GM18499 (cell line): ENCODE results near the gene SLC16A6.
"Not testable (repeated sequence)": the region's sequence is repeated elsewhere in the genome, so short reads cannot be mapped to it uniquely, and the experiment has no call there.

Experiments
- ATAC-seq: cut with Tn5 transposase; IDR thresholded peaks from one replicate; pipeline ENCODE4 v1.9.1; 2021; ENCODE audit warnings: moderate number of reproducible peaks; ENCODE audit not compliant: insufficient read depth, unreplicated experiment

SLC16A6 gene

GRCh38 chr17:68255151-68255550 is 35.8 kb downstream of the SLC16A6 start:
- no peak for ATAC-seq

DNA sequence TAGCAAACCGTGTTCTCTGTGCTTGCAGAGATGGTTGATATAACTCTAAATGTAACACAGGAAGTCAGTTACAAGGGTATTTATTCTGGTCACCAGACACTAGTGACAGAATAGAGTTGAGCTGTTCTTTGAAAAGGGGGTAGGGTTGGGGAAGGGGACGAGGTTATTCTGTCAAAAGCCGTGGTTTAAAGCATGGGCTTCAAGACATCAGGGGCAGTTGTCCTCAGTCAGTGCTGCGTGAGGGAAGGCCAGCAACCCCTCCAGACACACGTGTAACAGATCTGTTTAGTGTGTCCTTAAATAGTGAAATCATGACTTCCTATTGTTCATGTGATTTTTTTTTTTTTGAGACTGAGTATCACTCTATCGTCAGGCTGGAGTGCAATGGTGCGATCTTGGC is 37.5 kb downstream of the SLC16A6 start:
- not testable (repeated sequence) for ATAC-seq

DNA sequence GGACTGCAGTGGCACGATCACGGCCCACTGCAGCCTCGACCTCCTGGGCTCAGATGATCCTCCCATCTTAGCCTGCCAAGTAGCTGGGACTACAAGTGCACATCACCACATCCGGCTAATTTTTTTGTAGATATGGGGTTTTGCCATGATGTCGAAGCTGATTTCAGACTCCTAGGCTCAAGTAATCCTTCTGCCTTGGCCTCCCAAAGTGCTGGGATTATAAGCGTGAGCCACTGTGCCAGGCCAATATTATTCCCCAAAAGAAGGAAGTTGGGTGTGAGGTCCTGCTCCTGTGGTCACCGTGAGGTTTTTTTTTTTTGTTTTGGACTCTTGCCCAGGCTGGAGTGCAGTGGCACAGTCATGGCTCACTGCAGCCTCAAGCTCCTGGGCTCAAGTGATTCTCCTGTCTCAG is 41.6 kb downstream of the SLC16A6 start:
- no peak for ATAC-seq

GRCh38 chr17:68248891-68249290 is 42.0 kb downstream of the SLC16A6 start:
- no peak for ATAC-seq

GRCh38 chr17:68248199-68248825 is 42.6 kb downstream of the SLC16A6 start:
- ATAC-seq: no peak

DNA sequence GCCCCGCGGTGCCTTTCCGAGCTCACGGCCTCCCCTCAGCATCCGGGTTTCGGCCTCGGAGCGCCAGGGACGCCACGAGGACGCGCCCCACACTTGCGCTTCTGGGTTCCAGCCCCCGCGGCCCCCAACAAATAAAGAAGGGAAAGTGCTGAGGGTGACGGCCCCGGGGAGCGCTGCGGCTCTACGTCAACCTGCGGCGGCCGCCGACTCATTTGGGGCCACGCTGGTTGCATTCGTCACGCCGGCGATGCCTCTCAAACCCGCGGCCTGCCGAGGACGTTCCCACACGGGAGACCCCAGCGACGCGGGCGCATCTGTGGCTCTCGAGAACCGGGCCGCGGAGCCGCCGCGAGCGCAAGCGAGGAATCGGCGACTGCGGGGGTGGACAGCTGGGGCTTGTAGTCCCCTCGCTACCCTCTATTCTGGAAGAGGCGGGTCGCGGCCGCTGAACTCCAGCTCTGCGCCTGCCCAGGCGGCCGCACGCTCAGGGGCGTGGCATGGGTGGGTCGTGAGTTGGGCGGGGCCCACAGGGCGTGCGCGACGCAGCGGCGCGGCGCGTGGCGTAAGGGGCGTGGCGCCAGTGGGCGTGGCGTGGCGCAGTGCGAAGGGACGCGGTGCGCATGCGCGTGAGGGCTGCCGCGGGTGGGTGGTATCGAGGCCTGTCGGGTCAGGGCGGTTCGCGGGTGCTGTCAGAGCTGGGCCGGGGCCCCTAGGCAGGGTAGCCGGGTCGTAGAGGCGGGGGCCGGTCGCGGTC is 43.3 kb downstream of the SLC16A6 start, which contains the start of gene AMZ2:
Gene AMZ2 (plus strand): TSS at position 599 of the 754 bp plus-strand sequence. CDS start 2,145 bp downstream, outside the sequence.
- peak; percentile 72 for ATAC-seq

DNA sequence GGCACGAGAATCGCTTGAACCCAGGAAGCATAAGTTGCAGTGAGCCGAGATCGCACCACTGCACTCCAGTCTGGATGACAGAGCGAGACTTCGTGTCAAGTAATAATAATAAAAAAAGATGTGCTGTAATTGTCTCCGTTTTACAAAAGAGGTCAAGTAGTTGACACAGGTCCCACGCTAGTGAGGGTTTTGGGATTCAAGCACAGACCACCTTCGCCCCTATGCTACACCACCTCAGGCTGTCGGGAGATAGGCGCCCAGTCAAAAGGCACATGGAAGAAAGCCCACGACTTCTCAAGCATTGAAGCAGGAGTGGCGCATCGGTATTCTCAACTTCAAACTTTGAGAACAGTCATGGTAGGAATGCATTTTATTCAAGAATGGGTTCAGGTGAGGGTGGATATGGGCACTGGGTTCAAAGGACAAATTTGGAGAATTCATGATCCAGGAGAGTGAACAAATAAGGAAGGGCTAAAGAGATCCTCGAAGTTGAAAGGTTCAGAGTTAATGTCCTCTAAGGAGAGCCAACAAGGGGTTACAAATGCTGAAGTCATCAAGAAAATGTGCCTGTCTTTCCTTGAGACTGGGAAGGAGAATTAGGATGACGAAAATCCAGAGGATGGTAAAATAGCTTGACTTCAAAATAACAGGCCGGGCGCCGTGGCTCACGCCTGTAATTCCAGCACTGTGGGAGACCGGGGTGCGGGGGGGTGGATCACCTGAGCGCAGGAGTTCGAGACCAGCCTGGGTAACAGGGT is 44.5 kb downstream of the SLC16A6 start:
- no peak for ATAC-seq

DNA sequence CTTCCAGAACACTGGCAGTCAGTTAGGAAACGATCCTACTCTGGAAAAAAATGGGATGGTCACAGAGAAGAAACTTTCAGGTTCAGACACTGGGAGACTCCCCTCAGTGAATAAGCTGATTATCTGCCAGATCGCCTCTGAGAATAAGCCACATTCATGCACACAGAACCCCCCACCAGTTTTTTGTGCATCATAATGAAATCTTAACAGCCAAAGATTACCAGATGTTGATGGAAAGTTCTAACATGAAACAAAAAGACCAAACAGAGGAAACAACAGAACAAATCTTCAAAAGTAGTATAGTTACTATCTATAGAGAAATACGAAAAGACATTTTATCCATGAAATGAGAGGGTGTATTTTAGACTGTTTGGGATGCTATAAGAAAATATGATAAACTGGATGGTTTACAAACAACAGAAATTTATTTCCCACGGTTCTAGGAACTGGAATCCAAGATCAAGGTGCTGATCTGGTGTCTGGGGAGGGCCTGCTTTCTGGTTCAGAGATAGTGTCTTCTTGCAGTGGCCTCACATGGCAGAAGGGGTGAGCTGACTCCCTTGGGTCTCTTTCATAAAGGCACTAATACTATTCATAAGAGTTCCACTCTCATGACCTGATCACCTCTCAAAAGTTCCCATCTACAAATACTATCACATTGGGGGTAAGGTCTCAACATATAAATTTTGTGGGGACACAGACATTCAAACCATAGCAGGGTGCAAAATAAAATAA is 51.1 kb downstream of the SLC16A6 start:
- ATAC-seq: no peak

DNA sequence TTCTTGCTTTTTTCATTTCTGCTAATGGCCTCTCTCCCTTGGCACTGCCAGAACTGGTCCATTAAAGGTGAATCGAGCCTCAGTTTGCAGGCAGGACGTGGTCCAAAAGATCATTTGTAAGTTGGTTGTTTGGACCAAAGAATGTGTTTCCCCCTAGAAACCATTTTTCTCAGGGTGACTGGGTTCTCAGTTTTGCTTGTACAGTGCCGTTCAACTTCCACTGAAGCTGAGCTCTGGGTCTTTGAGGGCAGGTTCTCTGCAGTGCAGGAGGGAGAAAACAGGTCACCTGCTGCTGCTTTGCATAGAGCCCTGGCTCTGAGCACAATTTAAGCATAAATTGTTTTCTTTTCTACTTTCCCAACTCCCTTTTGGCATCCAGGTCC is 52.1 kb downstream of the SLC16A6 start:
- no peak for ATAC-seq

GRCh38 chr17:68238164-68238870 is 52.6 kb downstream of the SLC16A6 start:
- peak; percentile 7 for ATAC-seq

- peak; percentile 39 for ATAC-seq
Measured at GRCh38 chr17:68237369-68238163, 53.4 kb downstream of the SLC16A6 start.

DNA sequence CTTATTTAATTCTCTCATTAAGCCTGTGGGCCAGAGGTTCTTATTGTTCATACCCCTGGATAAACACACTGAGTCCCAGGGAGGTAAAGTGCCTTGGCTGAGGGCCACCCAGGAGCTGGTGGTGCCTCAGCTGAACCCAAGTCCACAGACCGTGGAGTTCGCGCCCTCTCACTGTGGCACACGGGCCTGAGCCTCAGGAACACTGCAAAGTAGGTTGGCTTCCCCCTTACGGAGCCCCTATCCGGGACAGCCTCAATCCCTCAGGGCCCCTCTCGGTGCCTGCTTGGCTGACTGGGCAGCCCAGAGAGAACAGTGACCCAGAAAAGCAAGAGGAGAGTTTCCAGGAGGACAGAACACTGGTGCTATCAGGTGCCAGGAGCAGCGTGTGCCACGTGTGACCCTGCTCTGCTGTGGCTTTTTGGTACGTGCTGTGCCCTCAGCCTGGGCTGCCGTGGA is 55.6 kb downstream of the SLC16A6 start:
- not testable (repeated sequence) for ATAC-seq

GRCh38 chr17:68234726-68235335 is 56.1 kb downstream of the SLC16A6 start:
- ATAC-seq: not testable (repeated sequence)

DNA sequence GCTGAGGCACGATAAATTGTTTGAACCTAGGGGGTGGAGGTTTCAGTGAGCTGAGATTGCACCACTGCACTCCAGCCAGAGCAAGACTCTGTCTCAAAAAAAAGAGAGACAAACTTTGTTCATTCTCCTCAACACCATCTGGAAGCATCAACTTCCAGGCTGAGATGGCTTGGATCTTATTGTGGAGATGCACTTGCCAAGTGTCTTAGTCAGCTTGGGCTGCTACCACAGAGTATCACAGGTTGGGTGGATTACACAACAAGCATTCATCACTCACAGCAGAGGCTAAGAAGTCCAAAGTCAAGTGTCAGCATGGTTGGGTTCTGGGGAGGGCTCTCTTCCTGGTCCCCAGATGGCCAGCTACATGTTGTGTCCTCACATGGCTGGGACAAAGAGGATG is 58.2 kb downstream of the SLC16A6 start:
- not testable (repeated sequence) for ATAC-seq

- ATAC-seq: no peak
Measured at GRCh38 chr17:68231541-68231940, 59.4 kb downstream of the SLC16A6 start.

DNA sequence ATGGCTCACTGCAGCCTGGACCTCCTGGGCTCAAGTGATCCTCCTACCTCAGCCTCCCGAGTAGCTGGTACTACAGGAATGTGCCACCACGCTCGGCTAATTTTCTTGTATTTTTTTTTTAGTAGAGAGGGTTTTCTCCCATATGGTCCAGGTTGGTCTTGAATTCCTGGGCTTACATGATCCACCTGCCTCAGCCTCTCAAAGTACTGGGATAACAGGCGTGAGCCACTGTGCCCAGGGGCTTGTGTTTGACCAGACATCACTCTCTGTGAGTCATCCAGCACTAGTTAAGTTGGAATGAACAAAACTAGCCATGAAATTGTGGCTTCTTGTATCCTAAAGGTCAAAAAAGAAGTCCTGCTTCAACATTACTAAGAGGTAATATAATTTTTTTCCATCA is 59.8 kb downstream of the SLC16A6 start:
- ATAC-seq: not testable (repeated sequence)

DNA sequence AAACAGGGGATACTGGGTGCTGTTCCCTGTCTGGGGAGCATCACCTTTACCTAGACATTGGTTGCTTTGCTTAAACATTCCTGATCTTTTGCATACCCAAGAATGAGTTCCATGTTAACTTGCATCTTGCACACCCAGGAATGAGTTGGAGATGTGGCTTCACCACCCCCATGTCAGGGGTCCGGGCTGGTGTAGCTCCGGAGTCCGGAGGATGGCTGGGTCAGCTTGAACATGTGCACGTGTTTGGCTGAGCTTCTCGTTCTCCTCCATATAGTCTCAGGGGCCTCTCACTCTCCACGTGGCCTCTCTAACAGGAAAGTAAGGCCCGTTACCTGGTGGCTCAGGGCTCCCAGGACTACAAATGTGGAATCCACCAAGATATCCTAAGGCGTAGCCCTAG is 61.3 kb downstream of the SLC16A6 start:
- ATAC-seq: no peak

GRCh38 chr17:68228817-68229570 is 61.9 kb downstream of the SLC16A6 start:
- ATAC-seq: no peak
